Astrocyte of the spinal cord (primary cell): ENCODE results near the gene CACNB3.

Source experiments
- DNase-seq: peaks from one replicate; pipeline ENCODE4 v3.0.0; 2011; ENCODE audit warnings: low read depth, low spot score
- H3K4me3 ChIP-seq: 2 replicates; pipeline ENCODE4 v1.5.1; 2011; ENCODE audit warnings: low read depth, mild to moderate bottlenecking, low read length, moderate library complexity
- in situ Hi-C: cut with HindIII; loops from 2 replicates; pipeline ENCODE4 v1.10.0; 2017; ENCODE audit warnings: low sequenced_read_pairs
- TF ChIP-seq, protein P1 (sequence below): IDR thresholded peaks from 2 replicates; pipeline ENCODE4 v1.5.1; 2012; ENCODE audit warnings: low read depth, mild to moderate bottlenecking, low read length, inconsistent platforms

Gene CACNB3

GRCh38 chr12:48816143-48816854 lies 2.0 kb upstream of the CACNB3 start:
- peak overlapping the region; percentile 87 for H3K4me3 ChIP-seq
- TF ChIP-seq, protein P1, sequence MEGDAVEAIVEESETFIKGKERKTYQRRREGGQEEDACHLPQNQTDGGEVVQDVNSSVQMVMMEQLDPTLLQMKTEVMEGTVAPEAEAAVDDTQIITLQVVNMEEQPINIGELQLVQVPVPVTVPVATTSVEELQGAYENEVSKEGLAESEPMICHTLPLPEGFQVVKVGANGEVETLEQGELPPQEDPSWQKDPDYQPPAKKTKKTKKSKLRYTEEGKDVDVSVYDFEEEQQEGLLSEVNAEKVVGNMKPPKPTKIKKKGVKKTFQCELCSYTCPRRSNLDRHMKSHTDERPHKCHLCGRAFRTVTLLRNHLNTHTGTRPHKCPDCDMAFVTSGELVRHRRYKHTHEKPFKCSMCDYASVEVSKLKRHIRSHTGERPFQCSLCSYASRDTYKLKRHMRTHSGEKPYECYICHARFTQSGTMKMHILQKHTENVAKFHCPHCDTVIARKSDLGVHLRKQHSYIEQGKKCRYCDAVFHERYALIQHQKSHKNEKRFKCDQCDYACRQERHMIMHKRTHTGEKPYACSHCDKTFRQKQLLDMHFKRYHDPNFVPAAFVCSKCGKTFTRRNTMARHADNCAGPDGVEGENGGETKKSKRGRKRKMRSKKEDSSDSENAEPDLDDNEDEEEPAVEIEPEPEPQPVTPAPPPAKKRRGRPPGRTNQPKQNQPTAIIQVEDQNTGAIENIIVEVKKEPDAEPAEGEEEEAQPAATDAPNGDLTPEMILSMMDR, result no peak
- in situ Hi-C loops, result no loop called here
- no peak for DNase-seq

GRCh38 chr12:48818831-48819590 lies 715 bp downstream of the CACNB3 start:
- in situ Hi-C loops, result no loop called here
- no peak for DNase-seq
- H3K4me3 ChIP-seq, result peak overlapping the region; percentile 73
- TF ChIP-seq, protein P1, result peak; percentile 23

GRCh38 chr12:48819986-48820725 lies 1.9 kb downstream of the CACNB3 start:
- TF ChIP-seq, protein P1, result no peak
- in situ Hi-C loops, result no loop called here
- no peak for DNase-seq
- no peak overlapping the region for H3K4me3 ChIP-seq

DNA sequence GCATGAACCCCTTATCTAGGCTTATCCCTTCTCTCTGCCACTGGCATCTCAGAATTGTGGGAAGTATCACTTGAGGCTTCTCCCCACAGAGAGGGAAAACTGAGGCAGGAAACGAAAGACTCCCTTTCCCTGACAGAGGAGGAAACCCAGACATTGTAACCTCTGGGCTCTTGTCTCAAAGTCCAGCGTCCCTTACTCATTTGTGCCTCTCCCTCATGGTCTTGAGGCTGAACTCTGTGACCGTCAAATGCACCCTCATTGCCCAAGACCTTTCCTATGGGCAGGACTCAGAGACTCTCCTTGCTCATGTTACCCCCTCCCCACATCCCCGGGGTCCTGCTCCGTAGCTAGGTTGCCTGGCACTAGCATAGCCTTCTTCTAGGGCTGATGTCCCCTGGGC lies 3.8 kb downstream of the CACNB3 start:
- no peak for DNase-seq
- TF ChIP-seq, protein P1, result no peak
- H3K4me3 ChIP-seq, result no peak overlapping the region
- in situ Hi-C loops, result no loop called here

GRCh38 chr12:48822711-48823110 lies 4.4 kb downstream of the CACNB3 start:
- TF ChIP-seq, protein P1, result no peak
- DNase-seq, result no peak
- in situ Hi-C loops, result no loop called here
- no peak overlapping the region for H3K4me3 ChIP-seq

GRCh38 chr12:48823281-48823680 lies 5.0 kb downstream of the CACNB3 start:
- TF ChIP-seq, protein P1, result no peak

More at GRCh38 chr12:48823281-48823680, 5.0 kb downstream of the CACNB3 start:
- DNase-seq, result no peak
- no peak overlapping the region for H3K4me3 ChIP-seq
- in situ Hi-C loops, result no loop called here
